HCT116 (cell line): Measurements from ENCODE around the gene FMN2. TPM values are rescaled to one million over a fixed set of nuclear protein-coding genes. Genes with fewer than 3 reads are reported as not detected.

Experiments used
- ATAC-seq: fragments of 200-7000 bp; cut with Tn5 transposase; 2 replicates; pipeline ENCODE4 v1.9.1; 2020; ENCODE audit warnings: mild to moderate bottlenecking, moderate library complexity
- BruUV-seq: library from RNA; stranded (reverse); fragments of 400-500 nt; replicated peaks from 2 replicates; lab custom pipeline; 2021; lab: Mats Ljungman, UMichigan
- CTCF ChIA-PET: fragments of 300-600 bp; sonication (Branson Sonifier 250); formaldehyde crosslinking; loops from one replicate; lab custom pipeline; 2021; ENCODE audit warnings: antibody characterized with exemption; lab: Charles Lee
- POLR2A ChIA-PET: fragments of 300-600, 350-600 bp; sonication (Branson Sonifier 250); formaldehyde crosslinking; loops from one replicate; lab custom pipeline; 2021; ENCODE audit warnings: antibody characterized with exemption; lab: Charles Lee
- RAD21 ChIA-PET, 2 experiments: fragments of 300-600 bp; sonication (Branson Sonifier 250); formaldehyde crosslinking; loops; one replicate each; lab custom pipeline; 2023; ENCODE audit warnings: low total read pairs in 2 of 2; ENCODE audit not compliant: uncharacterized antibody in 2 of 2, unreplicated experiment in 2 of 2, low non-redundant PET in 1 of 2; lab: Charles Lee
- DNase-seq: peaks from one replicate; pipeline ENCODE4 v3.0.0-alpha.2; 2010; ENCODE audit warnings: low read depth, low spot score
- H2AFZ ChIP-seq: fragments of 200-600 bp; shearing (Covaris generic), sonication (generic); 2 replicates; pipeline ENCODE4 v1.6.1; 2017; ENCODE audit warnings: low read depth, mixed run types, mixed read lengths, antibody characterized with exemption, low read length; ENCODE audit not compliant: poor library complexity, severe bottlenecking
- H3K27ac ChIP-seq: 2 replicates; pipeline ENCODE4 v1.5.1; 2012; ENCODE audit warnings: low read depth, low read length
- H3K27me3 ChIP-seq: fragments of 200-600 bp; sonication (generic); 2 replicates; pipeline ENCODE4 v1.6.1; 2016; ENCODE audit warnings: mixed run types, low read length, mixed read lengths; ENCODE audit not compliant: insufficient read depth
- H3K36me3 ChIP-seq, 2 experiments: fragments of 200-500 bp in 1 of 2; fragments of 200-600 bp in 1 of 2; sonication (Bioruptor generic) in 1 of 2; sonication (generic) in 1 of 2; 2 replicates each; pipeline versions ENCODE4 v1.5.1 to v1.6.1; 2014 to 2016; ENCODE audit warnings: low read length in 2 of 2, inconsistent platforms in 1 of 2, mixed read lengths in 1 of 2, mixed run types in 1 of 2; ENCODE audit not compliant: insufficient read depth in 2 of 2, control insufficient read depth in 1 of 2
- H3K4me1 ChIP-seq, 2 experiments: fragments of 200-600 bp in 1 of 2; sonication (generic) in 1 of 2; 2 replicates each; pipeline versions ENCODE4 v1.5.1 to v1.6.1; 2012 to 2017; ENCODE audit warnings: low read length in 2 of 2, inconsistent platforms in 1 of 2, mild to moderate bottlenecking in 1 of 2, mixed read lengths in 1 of 2, mixed run types in 1 of 2, moderate library complexity in 1 of 2; ENCODE audit not compliant: insufficient read depth in 2 of 2, control insufficient read depth in 1 of 2
- H3K4me2 ChIP-seq: fragments of 200-600 bp; sonication (generic); 2 replicates; pipeline ENCODE4 v1.6.1; 2017; ENCODE audit warnings: mixed run types, low read length, mixed read lengths
- H3K4me3 ChIP-seq, 2 experiments: fragments of 200-600 bp in 1 of 2; sonication (generic) in 1 of 2; replicated peaks in 1 of 2; 2 replicates each; pipeline ENCODE4 v1.5.1; 2011 to 2016; ENCODE audit warnings: low read length in 2 of 2, control low read depth in 1 of 2, low read depth in 1 of 2, mild to moderate bottlenecking in 1 of 2, mixed read lengths in 1 of 2, mixed run types in 1 of 2
- H3K79me2 ChIP-seq: fragments of 200-600 bp; sonication (generic); 2 replicates; pipeline ENCODE4 v1.6.1; 2017; ENCODE audit warnings: mild to moderate bottlenecking, mixed run types, low read length, moderate library complexity, mixed read lengths; ENCODE audit not compliant: insufficient read depth
- H3K9ac ChIP-seq: fragments of 200-600 bp; sonication (generic); 2 replicates; pipeline ENCODE4 v1.6.1; 2016; ENCODE audit warnings: low read length, mixed read lengths
- H3K9me2 ChIP-seq: fragments of 200-600 bp; sonication (generic), shearing (Covaris generic); 2 replicates; pipeline ENCODE4 v1.6.1; 2017; ENCODE audit warnings: mixed run types, mild to moderate bottlenecking, moderate library complexity; ENCODE audit not compliant: insufficient read depth
- H3K9me3 ChIP-seq, 2 experiments: fragments of 200-500 bp in 1 of 2; fragments of 200-600 bp in 1 of 2; sonication (Bioruptor generic) in 1 of 2; sonication (generic) in 1 of 2; 2 replicates each; pipeline ENCODE4 v1.6.1; 2014 to 2017; ENCODE audit warnings: low read length in 2 of 2, mixed read lengths in 2 of 2, inconsistent platforms in 1 of 2, low read depth in 1 of 2, mild to moderate bottlenecking in 1 of 2, mixed run types in 1 of 2, moderate library complexity in 1 of 2; ENCODE audit not compliant: control insufficient read depth in 1 of 2, insufficient read depth in 1 of 2
- H4K20me1 ChIP-seq: fragments of 200-600 bp; sonication (generic), shearing (Covaris generic); 2 replicates; pipeline ENCODE4 v1.6.1; 2017; ENCODE audit warnings: mixed run types, mild to moderate bottlenecking, moderate library complexity; ENCODE audit not compliant: insufficient read depth
- CEBPB ChIP-seq: IDR thresholded peaks from 2 replicates; pipeline ENCODE4 v1.6.1; 2012; ENCODE audit warnings: low read depth
- EGR1 ChIP-seq: IDR thresholded peaks from 2 replicates; pipeline ENCODE4 v1.6.1; 2012; ENCODE audit warnings: low read depth
- EZH2 ChIP-seq: fragments of 200-600 bp; sonication (generic); IDR thresholded peaks from 2 replicates; pipeline ENCODE4 v1.6.1; 2017; ENCODE audit warnings: antibody characterized with exemption, mixed run types
- EZH2phosphoT487 ChIP-seq: fragments of 200-600 bp; IDR thresholded peaks from 2 replicates; pipeline ENCODE4 v1.6.1; 2018; ENCODE audit warnings: antibody characterized with exemption, borderline replicate concordance
- FOSL1 ChIP-seq: IDR thresholded peaks from 2 replicates; pipeline ENCODE4 v1.6.1; 2012; ENCODE audit warnings: low read depth
- JUND ChIP-seq: IDR thresholded peaks from 2 replicates; pipeline ENCODE4 v1.6.1; 2012
- POLR2A ChIP-seq: IDR thresholded peaks from 2 replicates; pipeline ENCODE4 v1.7.0; 2011; ENCODE audit warnings: borderline replicate concordance; ENCODE audit not compliant: insufficient read depth, insufficient read length; ENCODE audit errors: extremely low read depth
- RAD21 ChIP-seq: IDR thresholded peaks from 2 replicates; pipeline ENCODE4 v1.6.1; 2012; ENCODE audit warnings: low read depth, mild to moderate bottlenecking
- SP1 ChIP-seq: IDR thresholded peaks from 2 replicates; pipeline ENCODE4 v1.6.1; 2012; ENCODE audit warnings: low read depth
- YY1 ChIP-seq: IDR thresholded peaks from 2 replicates; pipeline ENCODE4 v1.6.1; 2011; ENCODE audit warnings: low read length, low read depth, moderate library complexity, mild to moderate bottlenecking; ENCODE audit not compliant: insufficient replicate concordance; ENCODE audit errors: extremely low read depth
- ZFX ChIP-seq: fragments of 450-650 bp; IDR thresholded peaks from 2 replicates; pipeline ENCODE4 v1.6.1; 2017
- ZNF274 ChIP-seq: fragments of 200-500 bp; sonication (Bioruptor generic); IDR thresholded peaks from 2 replicates; pipeline ENCODE4 v1.6.1; 2014; ENCODE audit warnings: mild to moderate bottlenecking, low read depth, low read length, inconsistent platforms
- intact Hi-C: fragments of 100-400 bp; cut with micrococcal nuclease; formaldehyde crosslinking; loops from 2 replicates; pipeline ENCODE4 v1.10.0; 2022
- total RNA-seq: library from RNA; stranded (reverse); gene quantifications from one replicate; pipeline ENCODE4 v1.2.1, GENCODE V29; 2021; ENCODE audit not compliant: unreplicated experiment
- TF ChIP-seq, protein P1 (sequence below), 3 experiments: fragments of 200-600 bp in 1 of 3; sonication (generic) in 1 of 3; IDR thresholded peaks in 2 of 3; conservative IDR thresholded peaks in 1 of 3; 2 replicates each; pipeline ENCODE4 v1.5.1; 2012 to 2017; ENCODE audit warnings: low read depth in 2 of 3, low read length in 2 of 3, antibody characterized with exemption in 1 of 3, borderline replicate concordance in 1 of 3, control low read depth in 1 of 3, mild to moderate bottlenecking in 1 of 3, mixed read lengths in 1 of 3, mixed run types in 1 of 3, moderate library complexity in 1 of 3; ENCODE audit not compliant: insufficient read depth in 1 of 3
- TF ChIP-seq, protein P2 (sequence below): IDR thresholded peaks from 2 replicates; pipeline ENCODE4 v1.6.1; 2012; ENCODE audit warnings: low read depth
- TF ChIP-seq, protein P3 (sequence below): IDR thresholded peaks from 2 replicates; pipeline ENCODE4 v1.6.1; 2012
- TF ChIP-seq, protein P4 (sequence below): IDR thresholded peaks from 2 replicates; pipeline ENCODE4 v1.6.1; 2012

Gene FMN2
- total RNA-seq, 1 experiment from 2014 or later, result not detected

DNA sequence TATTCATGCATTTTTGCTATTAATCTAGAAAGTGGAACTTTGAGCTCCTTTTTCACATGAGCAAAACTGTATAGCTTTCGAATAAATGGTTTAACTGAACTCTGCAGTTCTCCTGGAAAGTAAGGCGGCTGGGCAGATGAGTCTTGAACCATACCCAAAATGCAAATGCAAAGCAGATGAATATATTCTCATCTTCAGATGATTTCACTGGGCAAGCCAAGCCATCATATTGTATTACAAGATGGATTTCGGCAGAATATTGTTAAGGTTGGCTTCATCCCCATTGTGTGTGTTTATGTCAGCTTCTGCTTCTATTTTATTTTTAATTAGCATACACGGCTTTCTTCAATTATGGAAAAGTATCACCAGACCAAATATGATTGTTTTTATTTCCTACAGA lies 310.6 kb downstream of the FMN2 start:
- Histone ChIP-seq H3K4me3 (no peak overlapping the region), H3K36me3 (no peaks in the 10 kb centered on the region), H3K27me3 (no peaks in the 10 kb centered on the region), H3K4me2 (no peak overlapping the region), H3K27ac (no peak overlapping the region), H3K9me2 (no peaks in the 10 kb centered on the region), H3K9ac (no peak overlapping the region), H3K9me3 (peaks cover 9 to 12% of the 10 kb centered on the region in 2 experiments; a peak in 2 of 4 replicates), H2AFZ (no peak overlapping the region), H4K20me1 (no peaks in the 10 kb centered on the region), H3K79me2 (no peaks in the 10 kb centered on the region), H3K4me1 (no peaks in the 10 kb centered on the region)
- no TSS peak for BruUV-seq
- CTCF ChIA-PET, result no interaction called here
- POLR2A ChIA-PET, result no interaction called here
- RAD21 ChIA-PET, result no interaction called here
- TF ChIP-seq SP1 (no peak), EGR1 (no peak), EZH2 (no peak), CEBPB (no peak), JUND (no peak), ZFX (no peak), YY1 (no peak), POLR2A (no peak), FOSL1 (no peak), RAD21 (no peak), EZH2phosphoT487 (no peak), ZNF274 (no peak)
- TF ChIP-seq, protein P1, sequence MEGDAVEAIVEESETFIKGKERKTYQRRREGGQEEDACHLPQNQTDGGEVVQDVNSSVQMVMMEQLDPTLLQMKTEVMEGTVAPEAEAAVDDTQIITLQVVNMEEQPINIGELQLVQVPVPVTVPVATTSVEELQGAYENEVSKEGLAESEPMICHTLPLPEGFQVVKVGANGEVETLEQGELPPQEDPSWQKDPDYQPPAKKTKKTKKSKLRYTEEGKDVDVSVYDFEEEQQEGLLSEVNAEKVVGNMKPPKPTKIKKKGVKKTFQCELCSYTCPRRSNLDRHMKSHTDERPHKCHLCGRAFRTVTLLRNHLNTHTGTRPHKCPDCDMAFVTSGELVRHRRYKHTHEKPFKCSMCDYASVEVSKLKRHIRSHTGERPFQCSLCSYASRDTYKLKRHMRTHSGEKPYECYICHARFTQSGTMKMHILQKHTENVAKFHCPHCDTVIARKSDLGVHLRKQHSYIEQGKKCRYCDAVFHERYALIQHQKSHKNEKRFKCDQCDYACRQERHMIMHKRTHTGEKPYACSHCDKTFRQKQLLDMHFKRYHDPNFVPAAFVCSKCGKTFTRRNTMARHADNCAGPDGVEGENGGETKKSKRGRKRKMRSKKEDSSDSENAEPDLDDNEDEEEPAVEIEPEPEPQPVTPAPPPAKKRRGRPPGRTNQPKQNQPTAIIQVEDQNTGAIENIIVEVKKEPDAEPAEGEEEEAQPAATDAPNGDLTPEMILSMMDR (IDR thresholded peaks at IDR 0.05 in 2 of 3, conservative IDR thresholded peaks at IDR 0.05 in 1 of 3; ENCODE audit: borderline replicate concordance in 1 of 3, insufficient read depth in 1 of 3, low read depth in 2 of 3, low read length in 2 of 3), result no peak
- TF ChIP-seq, protein P2, sequence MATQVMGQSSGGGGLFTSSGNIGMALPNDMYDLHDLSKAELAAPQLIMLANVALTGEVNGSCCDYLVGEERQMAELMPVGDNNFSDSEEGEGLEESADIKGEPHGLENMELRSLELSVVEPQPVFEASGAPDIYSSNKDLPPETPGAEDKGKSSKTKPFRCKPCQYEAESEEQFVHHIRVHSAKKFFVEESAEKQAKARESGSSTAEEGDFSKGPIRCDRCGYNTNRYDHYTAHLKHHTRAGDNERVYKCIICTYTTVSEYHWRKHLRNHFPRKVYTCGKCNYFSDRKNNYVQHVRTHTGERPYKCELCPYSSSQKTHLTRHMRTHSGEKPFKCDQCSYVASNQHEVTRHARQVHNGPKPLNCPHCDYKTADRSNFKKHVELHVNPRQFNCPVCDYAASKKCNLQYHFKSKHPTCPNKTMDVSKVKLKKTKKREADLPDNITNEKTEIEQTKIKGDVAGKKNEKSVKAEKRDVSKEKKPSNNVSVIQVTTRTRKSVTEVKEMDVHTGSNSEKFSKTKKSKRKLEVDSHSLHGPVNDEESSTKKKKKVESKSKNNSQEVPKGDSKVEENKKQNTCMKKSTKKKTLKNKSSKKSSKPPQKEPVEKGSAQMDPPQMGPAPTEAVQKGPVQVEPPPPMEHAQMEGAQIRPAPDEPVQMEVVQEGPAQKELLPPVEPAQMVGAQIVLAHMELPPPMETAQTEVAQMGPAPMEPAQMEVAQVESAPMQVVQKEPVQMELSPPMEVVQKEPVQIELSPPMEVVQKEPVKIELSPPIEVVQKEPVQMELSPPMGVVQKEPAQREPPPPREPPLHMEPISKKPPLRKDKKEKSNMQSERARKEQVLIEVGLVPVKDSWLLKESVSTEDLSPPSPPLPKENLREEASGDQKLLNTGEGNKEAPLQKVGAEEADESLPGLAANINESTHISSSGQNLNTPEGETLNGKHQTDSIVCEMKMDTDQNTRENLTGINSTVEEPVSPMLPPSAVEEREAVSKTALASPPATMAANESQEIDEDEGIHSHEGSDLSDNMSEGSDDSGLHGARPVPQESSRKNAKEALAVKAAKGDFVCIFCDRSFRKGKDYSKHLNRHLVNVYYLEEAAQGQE, result no peak
- TF ChIP-seq, protein P3, sequence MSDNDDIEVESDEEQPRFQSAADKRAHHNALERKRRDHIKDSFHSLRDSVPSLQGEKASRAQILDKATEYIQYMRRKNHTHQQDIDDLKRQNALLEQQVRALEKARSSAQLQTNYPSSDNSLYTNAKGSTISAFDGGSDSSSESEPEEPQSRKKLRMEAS, result no peak
- TF ChIP-seq, protein P4, sequence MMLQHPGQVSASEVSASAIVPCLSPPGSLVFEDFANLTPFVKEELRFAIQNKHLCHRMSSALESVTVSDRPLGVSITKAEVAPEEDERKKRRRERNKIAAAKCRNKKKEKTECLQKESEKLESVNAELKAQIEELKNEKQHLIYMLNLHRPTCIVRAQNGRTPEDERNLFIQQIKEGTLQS, result no peak
- ATAC-seq (no peak), DNase-seq (no peak)
- intact Hi-C loops, result no loop called here
